ENCODE data around the gene KRT77. TPM values are rescaled to one million over a fixed set of nuclear protein-coding genes. Genes with fewer than 3 reads are reported as not detected.

KRT77 gene
- total and polyA plus RNA-seq, 10 of the 15 experiments (the other 5 are each of a cell fraction or from before 2014, with no cell fraction given), result not detected

GRCh38 chr12:52648012-52648550 is 55.2 kb downstream of the KRT77 start (continued):
- TF ChIP-seq IRF3 (IDR thresholded peaks at IDR 0.05), result no peak
- no peak for TF ChIP-seq RELB (IDR thresholded peaks at IDR 0.05; ENCODE audit: low read depth)
- TF ChIP-seq RCOR1 (conservative IDR thresholded peaks at IDR 0.05; ENCODE audit: low read depth, low read length), result no peak
- TF ChIP-seq HDAC6 (IDR thresholded peaks at IDR 0.05; ENCODE audit: unreplicated experiment), result no peak
- no peak for TF ChIP-seq YBX1 (IDR thresholded peaks at IDR 0.05)

- H3K9ac ChIP-seq (ENCODE audit: control insufficient read depth, insufficient read depth, low read length), result no peak overlapping the region
- POLR2A ChIA-PET, result no interaction called here
Measured at GRCh38 chr12:52647601-52648000, 55.7 kb downstream of the KRT77 start.

More at GRCh38 chr12:52647601-52648000, 55.7 kb downstream of the KRT77 start:
- Histone ChIP-seq H2AFZ (ENCODE audit: control insufficient read depth, low read depth, low read length) (no peak overlapping the region), H3K79me2 (ENCODE audit: control insufficient read depth, insufficient read depth, low read length) (no peaks in the 10 kb centered on the region), H3K4me1 (ENCODE audit: control insufficient read depth, insufficient read depth, low read length) (no peaks in the 10 kb centered on the region), H4K20me1 (ENCODE audit: control insufficient read depth, insufficient read depth) (no peaks in the 10 kb centered on the region; the same call in 1 of the 2 replicates), H3K36me3 (ENCODE audit: control insufficient read depth in 2 of 2, insufficient read depth in 2 of 2, low read length in 1 of 2) (no peaks in the 10 kb centered on the region), H3K4me2 (ENCODE audit: control insufficient read depth, insufficient read depth) (no peak overlapping the region), H3K27me3 (replicated peaks in 1 of 2; ENCODE audit: control insufficient read depth in 2 of 2, insufficient read depth in 2 of 2, low read length in 1 of 2) (peaks cover 2 to 3% of the 10 kb centered on the region in 2 experiments; a peak in 2 of 4 replicates), H3K4me3 (no peak overlapping the region), H3K9me3 (replicated peaks; ENCODE audit: control insufficient read depth, insufficient read depth, low read length) (no peaks in the 10 kb centered on the region), H3K27ac (ENCODE audit: control insufficient read depth, insufficient read depth) (no peak overlapping the region)
- 71% methylated on average over 9 of the region's 9 CpGs for WGBS (ENCODE audit: insufficient coverage, insufficient replicate concordance, low lambda C conversion rate, missing lambda C conversion rate)
- BruUV-seq (replicated peaks), result no TSS peak
- no peak for DNase-seq (ENCODE audit: low read depth, low spot score)
- ChIA-PET CTCF (no interaction called here), RAD21 (ENCODE audit: unreplicated experiment) (no interaction called here), SMC1A (ENCODE audit: uncharacterized antibody, unreplicated experiment) (no interaction called here)
- intact Hi-C loops (cut with micrococcal nuclease; ENCODE audit: unreplicated experiment), result no loop called here
- in situ Hi-C loops (cut with MboI), result no loop called here
- ATAC-seq, result no peak
- TF ChIP-seq MEF2A (IDR thresholded peaks at IDR 0.05; ENCODE audit: insufficient read depth, low read depth, low read length) (no peak), ATF3 (IDR thresholded peaks at IDR 0.05; ENCODE audit: borderline replicate concordance, extremely low read depth, low read depth, low read length) (no peak), TBL1XR1 (IDR thresholded peaks at IDR 0.05; ENCODE audit: low read depth, low read length) (no peak), TCF7 (IDR thresholded peaks at IDR 0.05; ENCODE audit: borderline replicate concordance) (no peak), HSF1 (IDR thresholded peaks at IDR 0.05; ENCODE audit: low read depth, low read length) (no peak)
- no peak for FAIRE-seq

All from GM12878 (cell line).